HG03354 (cell line): ENCODE results near the gene ZNF195.
"Not testable (repeated sequence)": the region's sequence is repeated elsewhere in the genome, so short reads cannot be mapped to it uniquely, and the experiment has no call there.

Experiments
- ATAC-seq: cut with Tn5 transposase; IDR thresholded peaks from one replicate; pipeline ENCODE4 v1.9.1; 2021; ENCODE audit warnings: mild to moderate bottlenecking; ENCODE audit not compliant: unreplicated experiment, poor library complexity, severe bottlenecking

ZNF195 gene

DNA sequence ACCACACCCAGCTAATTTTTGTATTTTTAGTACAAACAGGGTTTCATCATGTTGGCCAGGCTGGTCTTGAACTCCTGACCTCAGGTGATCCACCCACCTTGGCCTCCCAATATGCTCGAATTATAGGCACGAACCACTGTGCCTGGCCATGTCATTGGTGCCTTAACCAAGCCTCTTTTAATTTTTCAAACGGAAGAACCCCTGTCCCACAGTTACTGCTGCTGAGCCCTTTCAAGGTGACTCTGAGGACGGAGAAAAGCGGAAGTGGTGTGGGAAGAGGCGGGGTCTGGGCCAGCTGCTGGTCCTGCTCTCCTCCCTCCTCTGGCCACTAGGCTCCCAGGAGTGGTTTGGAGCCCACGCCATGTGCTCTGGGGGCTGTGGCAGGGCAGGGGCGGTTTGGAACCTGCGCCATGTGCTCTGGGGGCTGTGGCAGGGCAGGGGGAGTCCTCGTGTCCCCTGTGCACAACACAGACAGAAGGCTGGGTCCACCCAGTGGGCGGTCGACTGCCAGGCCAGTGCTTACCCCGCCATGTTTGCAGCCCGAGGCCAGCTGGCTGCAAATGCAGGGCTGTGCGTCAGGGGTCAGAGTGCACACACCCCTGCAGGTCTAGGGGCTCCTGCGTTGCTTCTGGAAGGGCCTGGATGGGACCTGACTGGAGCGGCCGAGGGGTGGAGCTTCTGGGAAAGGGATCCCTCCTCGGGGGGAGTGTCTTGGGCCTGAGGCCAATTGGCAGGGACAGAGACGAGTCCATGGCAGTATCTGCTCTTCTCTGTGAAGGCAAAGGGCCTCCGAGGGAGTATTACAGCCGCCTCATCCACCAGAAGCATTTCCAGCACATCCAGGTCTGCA, 25.4 kb upstream of the ZNF195 start:
- not testable (repeated sequence) for ATAC-seq

DNA sequence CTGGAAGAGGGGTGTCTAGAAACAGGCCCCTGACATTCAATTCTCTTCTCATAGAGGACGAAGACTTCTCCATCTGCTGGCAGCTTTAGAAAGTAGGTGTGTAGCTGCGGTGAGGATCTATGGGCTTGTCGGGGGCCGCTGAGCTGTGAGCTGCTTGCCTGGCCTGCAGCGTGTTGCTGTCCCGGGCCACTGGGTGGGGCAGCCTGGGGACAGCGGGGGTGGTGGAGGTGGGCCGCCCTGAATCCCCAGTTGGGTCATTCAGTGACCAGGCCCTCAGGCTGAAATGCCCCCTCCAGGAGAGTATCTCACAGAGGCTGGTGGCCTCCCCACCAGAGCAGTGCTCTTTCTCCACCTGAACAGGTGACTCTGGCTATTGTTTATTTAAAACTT, 23.9 kb upstream of the ZNF195 start:
- not testable (repeated sequence) for ATAC-seq

DNA sequence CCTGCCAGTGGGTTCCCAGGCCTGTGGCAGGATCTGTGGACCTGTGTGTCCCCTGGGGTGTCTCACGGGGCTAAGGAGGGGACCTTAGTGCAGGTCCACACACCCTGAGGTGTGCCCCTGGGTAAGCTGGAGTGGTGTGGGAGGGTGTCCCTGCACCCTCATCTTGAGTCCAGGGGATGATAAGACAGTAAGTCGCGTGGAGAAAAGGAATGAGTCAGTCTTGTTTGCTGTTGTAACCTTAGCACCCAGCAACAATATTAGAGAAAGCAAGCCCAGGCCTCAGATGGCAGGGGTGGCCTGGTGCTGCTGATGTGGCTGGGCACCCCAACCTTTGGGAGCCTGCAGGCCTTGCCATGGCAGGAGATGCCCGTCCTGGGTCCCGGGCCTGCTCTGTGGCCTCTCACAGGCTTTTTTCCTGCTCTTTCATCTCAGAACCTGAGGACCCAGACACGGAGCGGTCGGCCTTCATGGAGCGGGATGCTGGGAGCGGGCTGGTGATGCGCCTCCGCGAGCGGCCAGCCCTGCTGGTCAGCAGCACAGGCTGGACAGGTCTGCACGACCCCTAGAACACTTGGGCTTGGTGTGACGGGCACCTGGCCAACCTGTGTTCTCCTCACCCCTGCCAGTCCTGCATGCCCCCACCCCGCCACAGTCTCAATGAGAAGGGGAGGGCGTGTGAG, 23.4 kb upstream of the ZNF195 start:
- ATAC-seq, result not testable (repeated sequence)

DNA sequence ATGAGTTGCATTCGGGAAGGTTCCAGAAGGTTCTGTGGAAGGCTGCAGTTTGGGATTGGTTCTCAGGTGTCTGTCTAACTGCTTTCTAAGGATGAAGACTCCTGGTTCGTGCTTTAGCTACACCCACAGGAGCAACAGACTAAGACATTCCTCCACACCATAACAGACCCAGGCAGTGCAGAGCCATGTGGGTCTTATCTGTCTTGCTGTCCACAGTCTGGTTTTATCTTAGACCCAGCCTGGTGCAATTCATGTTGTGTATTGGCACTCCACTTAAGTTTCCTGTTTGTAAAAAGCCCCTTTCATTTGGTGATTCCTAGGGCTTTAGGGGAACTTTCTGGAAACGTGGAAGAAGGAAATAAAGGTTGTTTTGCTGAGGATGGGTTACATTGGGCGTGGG, 22.1 kb upstream of the ZNF195 start:
- not testable (repeated sequence) for ATAC-seq

DNA sequence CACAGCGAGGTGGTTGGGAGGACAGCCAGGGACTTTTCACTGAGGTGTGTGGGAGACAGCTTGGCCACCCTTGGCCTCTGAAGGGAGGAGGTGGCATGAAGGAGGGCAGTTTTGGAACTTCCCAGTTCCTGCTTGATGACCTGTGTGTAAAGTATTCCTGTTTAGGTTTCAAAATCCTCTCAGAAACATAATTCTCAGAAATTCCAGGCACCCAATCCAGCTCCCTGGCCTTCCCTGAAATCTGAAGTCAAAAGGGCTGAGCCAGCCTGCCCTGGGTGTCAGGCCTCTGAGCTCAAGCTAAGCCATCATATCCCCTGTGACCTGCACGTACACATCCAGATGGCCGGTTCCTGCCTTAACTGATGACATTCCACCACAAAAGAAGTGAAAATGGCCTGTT, 19.6 kb upstream of the ZNF195 start:
- ATAC-seq, result not testable (repeated sequence)

DNA sequence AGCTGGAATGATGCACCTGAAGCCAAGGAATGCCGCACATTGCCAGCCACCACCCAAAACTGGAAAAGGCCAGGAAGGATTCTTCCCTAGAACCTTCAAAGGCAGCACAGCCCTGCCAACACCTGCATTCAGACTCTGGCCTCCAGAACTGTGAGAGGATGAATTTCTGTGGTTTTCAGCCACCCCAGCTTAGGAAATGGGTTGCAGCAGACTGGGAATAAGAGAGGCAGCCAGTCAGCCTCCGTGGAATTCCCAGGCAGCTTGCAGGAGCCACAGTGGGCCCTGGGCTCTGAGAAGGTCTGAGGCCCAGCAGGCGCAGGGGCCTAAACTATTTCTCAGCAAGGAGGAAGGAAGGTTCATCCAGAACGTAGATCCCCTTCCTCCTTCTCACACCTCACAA, 19.2 kb upstream of the ZNF195 start:
- not testable (repeated sequence) for ATAC-seq

DNA sequence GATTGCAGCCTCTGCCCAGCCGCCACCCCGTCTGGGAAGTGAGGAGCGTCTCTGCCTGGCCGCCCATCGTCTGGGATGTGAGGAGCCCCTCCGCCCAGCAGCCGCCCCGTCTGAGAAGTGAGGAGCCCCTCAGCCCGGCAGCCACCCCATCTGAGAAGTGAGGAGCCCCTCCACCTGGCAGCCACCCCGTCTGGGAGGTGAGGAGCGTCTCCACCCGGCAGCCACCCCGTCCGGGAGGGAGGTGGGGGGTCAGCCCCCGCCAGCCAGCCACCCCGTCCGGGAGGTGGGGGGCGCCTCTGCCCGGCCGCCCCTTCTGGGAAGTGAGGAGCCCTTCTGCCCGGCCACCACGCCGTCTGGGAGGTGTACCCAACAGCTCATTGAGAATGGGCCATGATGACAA, 18.3 kb upstream of the ZNF195 start:
- not testable (repeated sequence) for ATAC-seq

DNA sequence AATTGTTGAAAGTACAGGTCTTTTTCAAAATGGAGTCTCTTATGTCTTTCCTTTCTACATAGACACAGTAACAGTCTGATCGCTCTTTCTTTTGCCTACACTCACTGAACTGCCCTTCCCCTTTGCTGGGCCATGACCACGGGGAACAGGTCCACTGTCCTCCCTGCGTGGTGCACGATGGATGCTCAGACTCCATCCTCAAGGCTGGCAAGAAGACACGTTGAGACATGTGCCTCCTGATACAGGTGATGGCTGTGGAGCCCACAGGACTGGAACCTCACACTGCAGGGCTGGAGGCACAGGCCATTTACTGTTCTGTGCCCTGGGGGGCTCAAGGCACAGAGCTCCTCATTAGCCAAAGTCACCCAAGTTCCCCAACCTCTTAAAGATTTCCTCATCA, 16.5 kb upstream of the ZNF195 start:
- ATAC-seq, result not testable (repeated sequence)

DNA sequence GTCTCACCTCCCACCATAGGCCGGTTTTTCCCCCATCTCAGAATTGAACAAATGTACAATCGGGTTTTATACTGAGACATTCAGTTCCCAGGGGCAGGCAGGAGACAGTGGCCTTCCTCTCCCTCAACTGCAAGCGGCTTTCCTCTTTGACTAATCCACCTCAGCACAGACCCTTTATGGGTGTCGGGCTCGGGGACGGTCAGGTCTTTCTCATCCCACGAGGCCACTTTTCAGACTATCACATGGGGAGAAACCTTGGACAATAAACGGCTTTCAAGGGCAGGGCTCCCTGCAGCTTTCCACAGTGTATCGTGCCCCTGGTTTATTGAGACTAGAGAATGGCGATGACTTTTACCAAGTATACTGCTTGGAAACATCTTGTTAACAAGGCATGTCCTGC, 16.0 kb upstream of the ZNF195 start:
- not testable (repeated sequence) for ATAC-seq

DNA sequence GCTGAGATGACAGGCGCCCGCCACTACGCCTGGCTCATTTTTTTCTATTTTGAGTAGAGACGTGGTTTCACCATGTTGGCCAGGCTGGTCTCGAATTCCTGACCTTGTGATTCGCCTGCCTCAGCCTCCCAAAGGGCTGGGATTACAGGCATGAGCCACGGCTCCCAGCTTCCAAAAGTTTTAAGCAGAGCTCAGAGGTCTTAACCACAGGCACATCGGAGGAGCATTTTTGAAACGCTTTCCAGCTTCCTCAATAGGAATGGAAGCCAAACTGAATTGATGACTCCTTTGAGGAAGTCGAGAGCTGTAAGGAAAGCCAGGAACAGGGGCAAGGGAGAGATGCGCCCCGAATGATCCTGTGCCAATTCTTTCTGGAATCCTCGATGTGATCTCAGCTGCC, 14.5 kb upstream of the ZNF195 start:
- ATAC-seq, result not testable (repeated sequence)

DNA sequence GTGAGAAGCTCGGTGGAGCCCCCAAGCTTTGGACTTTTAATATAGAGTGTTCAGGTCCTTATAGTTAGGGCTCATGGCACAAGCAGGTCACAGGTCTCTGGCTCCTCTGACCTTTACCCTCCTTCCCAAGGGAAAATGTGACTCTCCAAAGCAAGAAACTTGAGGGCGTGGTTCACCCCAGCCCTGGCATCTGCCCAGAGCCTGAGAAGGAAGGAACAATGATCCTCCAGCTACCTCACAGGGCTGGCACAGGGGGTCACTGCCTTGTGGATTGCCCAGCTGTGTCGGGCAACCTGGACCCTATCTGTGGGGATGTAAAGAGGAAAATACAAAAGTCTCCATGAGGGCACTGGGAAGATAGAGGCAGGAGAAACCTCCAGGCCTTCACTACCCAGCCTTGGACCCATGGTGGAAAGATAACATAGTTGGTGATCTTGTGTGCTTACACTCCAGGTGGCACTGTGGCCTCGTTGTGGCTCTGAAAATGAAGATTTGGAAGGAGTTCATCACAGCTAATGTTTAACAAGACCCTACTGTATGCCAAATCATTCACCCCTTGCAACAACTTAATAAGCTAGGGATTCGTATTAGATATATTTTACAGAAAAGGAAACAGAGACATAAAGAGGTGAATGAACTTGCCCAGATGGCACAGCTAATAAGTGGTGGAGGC, 3.8 kb upstream of the ZNF195 start:
- ATAC-seq, result no peak

DNA sequence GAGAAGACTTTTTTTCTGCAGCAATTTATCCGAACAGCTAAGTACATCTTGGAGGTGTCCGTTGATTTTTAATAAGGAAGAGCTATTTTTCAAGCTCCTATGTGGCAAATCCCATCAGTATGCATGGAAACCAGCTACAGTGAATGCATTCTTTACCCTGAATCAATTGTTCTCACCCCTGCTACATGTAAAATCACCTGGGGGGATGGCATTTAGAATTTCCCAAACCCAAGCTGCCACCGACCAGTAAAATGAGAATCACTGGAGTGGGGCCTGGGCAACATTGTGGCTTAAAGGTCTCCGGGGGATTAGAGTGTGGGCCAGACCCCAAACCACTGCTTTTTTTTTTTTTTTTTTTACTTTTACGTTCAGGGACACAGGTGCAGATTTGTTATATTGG, 2.8 kb upstream of the ZNF195 start:
- no peak for ATAC-seq

DNA sequence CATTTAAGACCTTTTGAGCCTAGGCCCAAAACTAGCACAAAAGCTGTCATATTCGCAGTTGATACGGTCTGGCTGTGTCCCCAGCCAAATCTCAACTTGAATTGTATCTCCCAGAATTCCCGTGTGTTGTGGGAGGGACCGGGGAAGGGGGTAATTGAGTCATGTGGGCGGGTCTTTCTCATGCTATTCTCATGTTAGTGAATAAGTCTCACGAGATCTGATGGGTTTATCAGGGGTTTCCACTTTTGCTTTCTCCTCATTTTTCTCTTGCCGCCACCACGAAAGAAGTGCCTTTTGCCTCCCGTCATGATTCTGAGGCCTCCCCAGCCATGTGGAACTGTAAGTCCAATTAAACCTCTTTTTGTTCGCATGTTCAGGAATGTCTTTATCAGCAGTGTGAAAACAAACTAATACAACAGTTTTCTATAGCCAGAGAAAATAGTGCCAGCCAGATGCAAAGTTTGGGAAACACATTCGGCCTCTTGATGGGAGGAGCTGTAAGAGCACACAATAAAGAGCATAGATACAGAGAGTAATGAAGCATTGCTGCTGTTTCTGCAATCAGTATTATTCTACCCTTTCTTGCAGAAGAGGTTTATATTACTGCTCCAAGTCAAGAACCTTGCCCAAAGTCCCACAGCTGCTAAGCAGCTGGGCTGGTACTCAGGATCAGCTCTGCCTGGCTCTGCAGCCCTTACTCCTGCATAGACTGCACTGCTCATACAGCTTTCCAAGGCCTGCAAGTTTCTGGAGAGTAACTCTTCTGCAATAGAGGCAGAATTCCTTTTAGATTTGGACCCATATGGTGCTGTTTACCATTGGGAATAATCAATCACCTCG, 2.0 kb upstream of the ZNF195 start:
- ATAC-seq, result no peak

DNA sequence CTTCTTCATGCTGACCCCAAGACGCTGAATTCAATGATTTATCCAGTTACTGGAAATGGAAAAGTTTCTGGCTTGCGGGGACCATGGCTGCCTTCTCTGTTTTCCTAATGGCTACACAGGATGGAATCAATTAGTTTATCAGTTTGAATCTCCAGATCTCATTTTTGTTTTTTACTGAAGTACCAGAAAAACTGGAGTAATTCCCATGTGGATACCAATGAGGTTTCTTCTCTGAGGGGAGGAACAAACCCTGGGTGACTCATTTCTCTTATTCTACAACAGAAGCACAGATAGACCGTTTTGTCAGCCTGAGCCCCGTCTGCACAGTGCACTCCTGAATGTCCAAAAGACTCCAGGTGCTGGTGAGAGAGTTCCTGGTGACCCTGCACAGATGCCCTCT, 3.4 kb downstream of the ZNF195 start:
- ATAC-seq, result no peak

DNA sequence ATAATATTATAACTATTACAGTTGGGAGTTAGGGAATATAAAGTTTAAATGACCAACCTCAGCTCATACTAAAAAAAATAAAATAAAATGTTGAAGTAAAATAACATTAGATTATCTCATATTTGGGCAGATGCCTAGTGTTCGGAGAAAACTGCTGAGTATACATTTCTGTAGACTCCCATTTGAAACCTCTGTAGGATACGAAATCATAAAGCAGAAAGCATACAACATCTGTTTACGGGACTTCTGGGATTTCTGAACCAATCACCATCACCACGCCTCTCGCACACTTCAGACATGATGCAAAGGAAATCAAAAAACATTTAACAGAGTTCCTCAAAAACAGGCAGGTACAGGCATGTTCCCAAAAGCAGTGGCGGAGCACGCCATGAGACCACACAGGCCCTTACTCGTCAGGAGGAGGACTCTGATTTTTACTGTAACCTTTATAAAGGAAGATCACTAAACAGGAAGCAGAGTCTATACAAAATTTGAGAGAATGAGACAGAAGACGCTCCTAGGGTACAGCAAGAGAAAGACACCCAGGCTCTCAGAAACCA, 8.6 kb downstream of the ZNF195 start:
- ATAC-seq, result no peak

DNA sequence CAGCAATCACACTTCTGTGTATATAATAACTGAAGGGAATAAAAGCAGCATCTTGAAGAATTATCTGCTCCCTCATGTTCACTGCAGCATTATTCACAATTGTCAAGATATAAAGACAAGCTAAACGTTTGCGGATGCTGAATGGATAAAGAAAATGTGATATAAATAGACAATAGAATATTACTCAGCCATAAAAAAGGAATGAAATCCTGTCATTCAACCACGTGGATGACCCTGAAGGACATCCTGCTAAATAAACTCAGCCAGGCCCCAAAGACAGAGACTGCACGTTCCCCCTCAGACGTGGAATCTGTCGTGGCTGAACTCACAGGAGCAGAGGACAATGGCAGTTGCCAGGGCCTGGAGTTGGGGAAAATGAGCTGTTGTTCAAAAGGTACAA, 9.6 kb downstream of the ZNF195 start:
- ATAC-seq, result no peak

DNA sequence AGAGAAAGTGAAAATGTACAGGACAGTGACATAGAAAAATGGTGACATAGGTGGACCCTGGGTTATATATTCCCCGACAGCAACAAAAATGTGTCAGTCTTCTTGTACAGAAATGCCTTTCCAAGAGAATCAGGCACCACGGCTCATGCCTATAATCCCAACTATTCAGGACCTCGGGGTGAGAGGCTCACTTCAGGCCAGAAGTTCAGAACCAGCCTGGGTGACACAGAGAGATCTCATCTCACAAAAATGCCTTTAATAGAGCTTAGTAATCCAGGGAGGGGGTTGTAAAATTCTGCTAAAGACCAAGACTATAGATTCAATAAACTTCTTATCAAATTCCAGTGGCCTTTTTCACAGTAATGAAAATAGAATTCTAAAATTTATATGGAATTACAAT, 10.7 kb downstream of the ZNF195 start:
- no peak for ATAC-seq

DNA sequence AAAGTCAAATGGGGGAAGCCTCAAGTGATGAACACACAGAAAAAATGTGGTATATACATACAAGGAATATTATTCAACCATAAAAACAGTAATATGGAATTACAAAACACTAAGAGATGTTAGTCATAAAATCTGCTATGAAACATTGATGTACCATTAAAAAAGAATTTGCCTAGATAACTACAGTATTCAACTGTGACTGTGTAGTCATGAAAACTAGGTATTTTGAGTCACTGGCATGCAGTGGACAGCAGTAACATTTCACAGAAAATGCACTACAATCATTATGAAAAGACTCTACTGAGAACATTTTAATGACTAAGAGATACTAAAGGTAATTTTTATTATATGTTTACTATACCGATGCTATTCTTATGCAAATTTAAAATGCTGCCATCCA, 11.7 kb downstream of the ZNF195 start:
- ATAC-seq, result no peak

DNA sequence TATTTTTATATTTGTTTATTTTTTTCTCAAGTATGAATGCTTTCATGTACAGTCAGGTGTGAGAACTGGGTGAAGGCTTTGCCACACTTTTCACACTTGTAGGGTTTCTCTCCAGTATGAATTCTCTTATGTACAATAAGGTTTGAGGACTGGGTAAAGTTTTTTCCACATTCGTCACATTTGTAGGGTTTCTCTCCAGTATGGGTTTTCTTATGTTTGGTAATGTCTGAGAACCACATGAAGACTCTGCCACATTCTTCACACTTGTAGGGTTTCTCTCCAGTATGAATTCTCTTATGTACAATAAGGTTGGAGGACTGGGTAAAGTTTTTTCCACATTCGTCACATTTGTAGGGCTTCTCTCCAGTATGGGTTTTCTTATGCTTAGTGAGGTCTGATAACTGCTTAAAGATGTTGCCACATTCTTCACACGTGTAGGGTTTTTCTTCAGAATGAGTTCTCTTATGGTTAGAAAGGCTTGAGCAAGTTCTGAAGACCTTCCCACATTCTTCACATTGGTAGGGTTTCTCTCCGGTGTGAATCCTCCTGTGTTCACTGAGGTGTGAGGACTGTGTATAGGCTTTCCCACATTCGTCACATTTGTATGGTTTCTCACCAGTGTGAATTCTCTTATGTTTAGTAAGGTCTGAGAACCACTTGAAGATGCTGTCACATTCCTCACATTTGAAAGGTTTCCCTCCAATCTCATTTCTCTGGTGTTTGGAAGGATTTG, 19.7 kb downstream of the ZNF195 start:
- no peak for ATAC-seq
